Astrocyte (in vitro differentiated cells and primary cell): Measurements from ENCODE around the gene ONECUT2. TPM values are rescaled to one million over a fixed set of nuclear protein-coding genes. Genes with fewer than 3 reads are reported as not detected.

ENCODE experiments used
- DNase-seq: peaks from one replicate; pipeline ENCODE4 v3.0.0-alpha.2; 2010; ENCODE audit warnings: low read depth
- FAIRE-seq: peaks from 2 replicates; lab custom pipeline; 2011; peaks lifted over from hg19 to GRCh38; lab: Jason Lieb, UNC
- H2AFZ ChIP-seq: 2 replicates; pipeline ENCODE4 v1.6.0; 2012; ENCODE audit warnings: low read depth, low read length, inconsistent platforms
- H3K27ac ChIP-seq: 2 replicates; pipeline ENCODE4 v1.5.1; 2011; ENCODE audit warnings: low read depth, low read length, inconsistent platforms
- H3K27me3 ChIP-seq: 2 replicates; pipeline ENCODE4 v1.6.0; 2011; ENCODE audit warnings: low read length, inconsistent platforms; ENCODE audit not compliant: insufficient read depth
- H3K36me3 ChIP-seq: 2 replicates; pipeline ENCODE4 v1.5.1; 2011; ENCODE audit warnings: low read length, inconsistent platforms; ENCODE audit not compliant: insufficient read depth
- H3K4me1 ChIP-seq: 2 replicates; pipeline ENCODE4 v1.5.1; 2011; ENCODE audit warnings: low read length, inconsistent platforms; ENCODE audit not compliant: insufficient read depth
- H3K4me2 ChIP-seq: 2 replicates; pipeline ENCODE4 v1.6.0; 2012; ENCODE audit warnings: low read length, inconsistent platforms
- H3K4me3 ChIP-seq: 2 replicates; pipeline ENCODE4 v1.5.1; 2011; ENCODE audit warnings: low read depth, mild to moderate bottlenecking, low read length, inconsistent platforms; ENCODE audit not compliant: insufficient read depth
- H3K79me2 ChIP-seq: 2 replicates; pipeline ENCODE4 v1.6.0; 2012; ENCODE audit warnings: mild to moderate bottlenecking, low read length, inconsistent platforms; ENCODE audit not compliant: insufficient read depth
- H3K9ac ChIP-seq: 2 replicates; pipeline ENCODE4 v1.6.0; 2012; ENCODE audit warnings: mild to moderate bottlenecking, low read length, inconsistent platforms
- H3K9me3 ChIP-seq: 2 replicates; pipeline ENCODE4 v1.5.1; 2012; ENCODE audit warnings: low read depth, mild to moderate bottlenecking, low read length, inconsistent platforms; ENCODE audit not compliant: insufficient read depth
- H4K20me1 ChIP-seq: 2 replicates; pipeline ENCODE4 v1.6.0; 2012; ENCODE audit warnings: low read length, inconsistent platforms; ENCODE audit not compliant: insufficient read depth
- H3K27ac Mint-ChIP-seq: one replicate; pipeline ENCODE4 v1.8.0; 2021; ENCODE audit warnings: mild to moderate bottlenecking, mixed read lengths; ENCODE audit not compliant: unreplicated experiment
- H3K27me3 Mint-ChIP-seq: one replicate; pipeline ENCODE4 v1.8.0; 2021; ENCODE audit warnings: low read depth, mixed read lengths; ENCODE audit not compliant: unreplicated experiment
- H3K36me3 Mint-ChIP-seq: one replicate; pipeline ENCODE4 v1.8.0; 2021; ENCODE audit warnings: low read depth, mixed read lengths; ENCODE audit not compliant: unreplicated experiment
- H3K4me1 Mint-ChIP-seq: one replicate; pipeline ENCODE4 v1.8.0; 2021; ENCODE audit warnings: low read depth, mixed read lengths; ENCODE audit not compliant: unreplicated experiment
- H3K4me3 Mint-ChIP-seq: one replicate; pipeline ENCODE4 v1.8.0; 2021; ENCODE audit warnings: mild to moderate bottlenecking, moderate library complexity, mixed read lengths; ENCODE audit not compliant: unreplicated experiment
- H3K9me3 Mint-ChIP-seq: one replicate; pipeline ENCODE4 v1.8.0; 2021; ENCODE audit warnings: mild to moderate bottlenecking, mixed read lengths; ENCODE audit not compliant: unreplicated experiment
- EZH2 ChIP-seq: IDR thresholded peaks from 2 replicates; pipeline ENCODE4 v1.6.1; 2012; ENCODE audit warnings: mild to moderate bottlenecking, low read length, inconsistent platforms; ENCODE audit not compliant: insufficient read depth
- total RNA-seq: library from RNA; stranded (reverse); gene quantifications from 2 replicates; pipeline ENCODE4 v1.2.1, GENCODE V29; 2021
- TF ChIP-seq, protein P1 (sequence below): IDR thresholded peaks from 2 replicates; pipeline ENCODE4 v1.5.1; 2011; ENCODE audit warnings: low read depth, mild to moderate bottlenecking, inconsistent platforms, low read length, moderate library complexity; ENCODE audit not compliant: insufficient read depth

The ONECUT2 gene
- total RNA-seq, 1 donor from 2014 or later, result 6.2 TPM

DNA sequence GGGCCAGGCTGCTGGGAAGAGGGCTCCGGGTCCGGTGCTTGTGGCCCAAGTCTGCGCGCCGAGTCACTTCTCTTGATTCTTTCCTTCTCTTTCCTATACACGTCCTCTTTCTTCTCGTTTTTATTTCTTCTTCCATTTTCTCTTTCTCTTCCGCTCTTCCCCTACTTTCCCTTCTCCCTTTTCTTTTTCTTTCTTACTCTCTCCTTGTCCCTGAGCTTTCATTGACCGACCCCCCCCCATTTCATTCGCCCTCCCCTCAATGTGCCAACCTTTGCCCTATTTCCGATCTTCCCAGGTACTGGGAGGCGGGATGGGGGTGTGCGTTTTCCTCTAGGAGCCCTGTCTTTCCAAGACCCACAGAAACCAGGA, 1.8 kb downstream of the ONECUT2 start:
- peaks cover 3% of the 10 kb centered on the region for H3K36me3 Mint-ChIP-seq
- H3K4me1 Mint-ChIP-seq, result peaks cover 12% of the 10 kb centered on the region
- H3K27ac Mint-ChIP-seq, result peak overlapping the region; percentile 90

DNA sequence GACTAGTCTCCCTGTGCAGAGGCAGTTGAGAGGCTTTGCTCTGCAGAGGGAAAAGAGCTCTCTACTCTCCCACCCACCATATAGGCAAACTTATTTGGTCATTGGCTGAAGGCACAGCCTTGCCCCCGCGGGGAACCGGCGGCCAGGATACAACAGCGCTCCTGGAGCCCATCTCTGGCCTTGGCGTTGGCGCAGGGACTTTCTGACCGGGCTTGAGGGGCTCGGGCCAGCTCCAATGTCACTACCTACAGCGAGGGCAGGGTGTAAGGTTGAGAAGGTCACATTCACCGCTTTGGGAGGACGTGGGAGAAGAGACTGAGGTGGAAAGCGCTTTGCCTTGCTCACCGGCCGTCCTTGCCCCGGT, 2.2 kb downstream of the ONECUT2 start:
- peak overlapping the region; percentile 83 for H3K4me2 ChIP-seq
- Mint-ChIP-seq H3K36me3 (peaks cover 3% of the 10 kb centered on the region), H3K27ac (peak overlapping the region; percentile 86), H3K4me1 (peaks cover 12% of the 10 kb centered on the region), H3K9me3 (peaks cover 8% of the 10 kb centered on the region), H3K27me3 (peaks cover 70% of the 10 kb centered on the region), H3K4me3 (peak overlapping the region; percentile 87)
- H4K20me1 ChIP-seq, result peaks cover 7% of the 10 kb centered on the region
- H2AFZ ChIP-seq, result peak overlapping the region; percentile 47
- TF ChIP-seq, protein P1, sequence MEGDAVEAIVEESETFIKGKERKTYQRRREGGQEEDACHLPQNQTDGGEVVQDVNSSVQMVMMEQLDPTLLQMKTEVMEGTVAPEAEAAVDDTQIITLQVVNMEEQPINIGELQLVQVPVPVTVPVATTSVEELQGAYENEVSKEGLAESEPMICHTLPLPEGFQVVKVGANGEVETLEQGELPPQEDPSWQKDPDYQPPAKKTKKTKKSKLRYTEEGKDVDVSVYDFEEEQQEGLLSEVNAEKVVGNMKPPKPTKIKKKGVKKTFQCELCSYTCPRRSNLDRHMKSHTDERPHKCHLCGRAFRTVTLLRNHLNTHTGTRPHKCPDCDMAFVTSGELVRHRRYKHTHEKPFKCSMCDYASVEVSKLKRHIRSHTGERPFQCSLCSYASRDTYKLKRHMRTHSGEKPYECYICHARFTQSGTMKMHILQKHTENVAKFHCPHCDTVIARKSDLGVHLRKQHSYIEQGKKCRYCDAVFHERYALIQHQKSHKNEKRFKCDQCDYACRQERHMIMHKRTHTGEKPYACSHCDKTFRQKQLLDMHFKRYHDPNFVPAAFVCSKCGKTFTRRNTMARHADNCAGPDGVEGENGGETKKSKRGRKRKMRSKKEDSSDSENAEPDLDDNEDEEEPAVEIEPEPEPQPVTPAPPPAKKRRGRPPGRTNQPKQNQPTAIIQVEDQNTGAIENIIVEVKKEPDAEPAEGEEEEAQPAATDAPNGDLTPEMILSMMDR, result no peak
- TF ChIP-seq EZH2, result no peak
- H3K27ac ChIP-seq, result no peak overlapping the region
- FAIRE-seq, result no peak
- no peak for DNase-seq
- peaks cover 21% of the 10 kb centered on the region for H3K4me1 ChIP-seq
- H3K27me3 ChIP-seq, result peaks cover 89% of the 10 kb centered on the region
- no peaks in the 10 kb centered on the region for H3K36me3 ChIP-seq
- peaks cover 4% of the 10 kb centered on the region for H3K9me3 ChIP-seq
- H3K9ac ChIP-seq, result no peak overlapping the region
- H3K4me3 ChIP-seq, result no peak overlapping the region
- H3K79me2 ChIP-seq, result no peaks in the 10 kb centered on the region

More for the DNA sequence above, 1.8 kb downstream of the ONECUT2 start:
- no peaks in the 10 kb centered on the region for H3K36me3 ChIP-seq
- no peaks in the 10 kb centered on the region for H3K79me2 ChIP-seq
- H4K20me1 ChIP-seq, result peaks cover 7% of the 10 kb centered on the region
- no peak overlapping the region for H3K27ac ChIP-seq
- H3K4me3 ChIP-seq, result no peak overlapping the region
- no peak overlapping the region for H3K4me2 ChIP-seq
- H3K27me3 ChIP-seq, result peaks cover 89% of the 10 kb centered on the region
- no peak overlapping the region for H2AFZ ChIP-seq
- no peak for FAIRE-seq
- TF ChIP-seq, protein P1, result no peak
- no peak for TF ChIP-seq EZH2
- Mint-ChIP-seq H3K4me3 (peak overlapping the region; percentile 87), H3K9me3 (peaks cover 5% of the 10 kb centered on the region), H3K27me3 (peaks cover 70% of the 10 kb centered on the region)
- H3K9me3 ChIP-seq, result peaks cover 4% of the 10 kb centered on the region
- H3K9ac ChIP-seq, result no peak overlapping the region
- peaks cover 21% of the 10 kb centered on the region for H3K4me1 ChIP-seq
- DNase-seq, result no peak

DNA sequence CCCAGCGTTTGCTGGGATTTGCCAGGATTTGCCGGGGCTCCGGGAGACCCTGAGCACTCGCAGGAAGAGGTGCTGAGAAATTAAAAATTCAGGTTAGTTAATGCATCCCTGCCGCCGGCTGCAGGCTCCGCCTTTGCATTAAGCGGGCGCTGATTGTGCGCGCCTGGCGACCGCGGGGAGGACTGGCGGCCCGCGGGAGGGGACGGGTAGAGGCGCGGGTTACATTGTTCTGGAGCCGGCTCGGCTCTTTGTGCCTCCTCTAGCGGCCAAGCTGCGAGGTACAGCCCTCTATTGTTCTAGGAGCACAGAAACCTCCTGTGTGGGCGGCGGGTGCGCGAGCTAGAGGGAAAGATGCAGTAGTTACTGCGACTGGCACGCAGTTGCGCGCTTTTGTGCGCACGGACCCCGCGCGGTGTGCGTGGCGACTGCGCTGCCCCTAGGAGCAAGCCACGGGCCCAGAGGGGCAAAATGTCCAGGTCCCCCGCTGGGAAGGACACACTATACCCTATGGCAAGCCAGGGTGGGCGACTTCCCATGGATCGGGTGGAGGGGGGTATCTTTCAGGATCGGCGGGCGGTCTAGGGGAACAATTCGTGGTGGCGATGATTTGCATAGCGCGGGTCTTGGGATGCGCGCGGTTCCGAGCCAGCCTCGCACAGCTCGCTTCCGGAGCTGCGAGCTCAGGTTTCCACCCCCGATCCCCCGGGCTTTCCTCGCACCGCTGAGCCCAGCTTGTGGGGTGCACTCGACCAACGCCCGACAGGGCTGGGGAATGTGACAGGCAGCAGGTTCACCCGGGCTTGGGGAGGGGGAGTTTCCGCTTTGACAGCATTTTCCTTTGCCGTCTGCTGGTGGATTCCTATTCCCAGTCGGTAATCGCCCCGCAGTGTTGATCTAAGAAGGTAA, 2.8 kb downstream of the ONECUT2 start:
- H3K4me1 ChIP-seq, result peaks cover 21% of the 10 kb centered on the region
- H4K20me1 ChIP-seq, result peaks cover 7% of the 10 kb centered on the region
- no peaks in the 10 kb centered on the region for H3K79me2 ChIP-seq
- H3K27me3 ChIP-seq, result peaks cover 89% of the 10 kb centered on the region
- Mint-ChIP-seq H3K9me3 (peaks cover 8% of the 10 kb centered on the region), H3K4me1 (peaks cover 12% of the 10 kb centered on the region), H3K27me3 (peaks cover 71% of the 10 kb centered on the region), H3K36me3 (peaks cover 7% of the 10 kb centered on the region), H3K4me3 (peak overlapping the region; percentile 87), H3K27ac (peak overlapping the region; percentile 47)
- H3K36me3 ChIP-seq, result no peaks in the 10 kb centered on the region
- peaks cover 4% of the 10 kb centered on the region for H3K9me3 ChIP-seq
- peak overlapping the region; percentile 47 for H2AFZ ChIP-seq
- FAIRE-seq, result no peak
- no peak overlapping the region for H3K9ac ChIP-seq
- H3K4me3 ChIP-seq, result peak overlapping the region; percentile 28
- TF ChIP-seq, protein P1, result peak; percentile 39
- peak; percentile 97 for TF ChIP-seq EZH2
- peak overlapping the region; percentile 83 for H3K4me2 ChIP-seq
- peak; percentile 26 for DNase-seq
- no peak overlapping the region for H3K27ac ChIP-seq
